Cardiac fibroblast (primary cell): ENCODE data around the gene USP35.

Experiments used
- DNase-seq, 2 donors: peaks; one replicate each; pipeline versions ENCODE4 v3.0.0 to v3.0.0-alpha.2; 2010; ENCODE audit warnings: low read depth in 2 of 2
- H3K4me3 ChIP-seq, 2 donors: replicated peaks in 1 of 2; 1 replicate in 1 of 2; 2 replicates in 1 of 2; pipeline ENCODE4 v1.5.1; 2011; ENCODE audit warnings: low read depth in 2 of 2, low read length in 2 of 2, mild to moderate bottlenecking in 2 of 2, moderate library complexity in 1 of 2
- TF ChIP-seq, protein P1 (sequence below): IDR thresholded peaks from one replicate; pipeline ENCODE4 v1.5.1; 2011; ENCODE audit warnings: low read depth, mild to moderate bottlenecking, low read length, inconsistent platforms

USP35 gene

DNA sequence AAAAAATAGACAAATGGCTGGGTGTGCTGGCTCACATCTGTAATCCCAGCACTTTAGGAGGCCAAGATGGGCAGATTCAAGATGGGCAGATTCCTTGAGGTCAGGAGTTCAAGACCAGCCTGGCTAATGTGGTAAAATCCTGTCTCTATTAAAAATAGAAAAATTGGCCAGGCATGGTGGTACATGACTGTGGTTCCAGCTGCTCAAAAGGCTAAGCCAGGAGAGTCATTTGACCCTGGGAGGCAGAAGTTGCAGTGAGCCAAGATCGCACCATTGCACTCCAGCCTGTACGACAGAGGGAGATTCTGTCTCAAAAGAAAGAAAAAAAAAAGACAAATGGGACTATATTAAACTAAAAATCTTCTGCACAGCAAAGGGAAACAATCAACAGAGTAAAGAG lies 55.4 kb downstream of the USP35 start:
- DNase-seq: peak in 1 of 2 donors; percentile 46
- H3K4me3 ChIP-seq: no peak overlapping the region
- TF ChIP-seq, protein P1, sequence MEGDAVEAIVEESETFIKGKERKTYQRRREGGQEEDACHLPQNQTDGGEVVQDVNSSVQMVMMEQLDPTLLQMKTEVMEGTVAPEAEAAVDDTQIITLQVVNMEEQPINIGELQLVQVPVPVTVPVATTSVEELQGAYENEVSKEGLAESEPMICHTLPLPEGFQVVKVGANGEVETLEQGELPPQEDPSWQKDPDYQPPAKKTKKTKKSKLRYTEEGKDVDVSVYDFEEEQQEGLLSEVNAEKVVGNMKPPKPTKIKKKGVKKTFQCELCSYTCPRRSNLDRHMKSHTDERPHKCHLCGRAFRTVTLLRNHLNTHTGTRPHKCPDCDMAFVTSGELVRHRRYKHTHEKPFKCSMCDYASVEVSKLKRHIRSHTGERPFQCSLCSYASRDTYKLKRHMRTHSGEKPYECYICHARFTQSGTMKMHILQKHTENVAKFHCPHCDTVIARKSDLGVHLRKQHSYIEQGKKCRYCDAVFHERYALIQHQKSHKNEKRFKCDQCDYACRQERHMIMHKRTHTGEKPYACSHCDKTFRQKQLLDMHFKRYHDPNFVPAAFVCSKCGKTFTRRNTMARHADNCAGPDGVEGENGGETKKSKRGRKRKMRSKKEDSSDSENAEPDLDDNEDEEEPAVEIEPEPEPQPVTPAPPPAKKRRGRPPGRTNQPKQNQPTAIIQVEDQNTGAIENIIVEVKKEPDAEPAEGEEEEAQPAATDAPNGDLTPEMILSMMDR: no peak

DNA sequence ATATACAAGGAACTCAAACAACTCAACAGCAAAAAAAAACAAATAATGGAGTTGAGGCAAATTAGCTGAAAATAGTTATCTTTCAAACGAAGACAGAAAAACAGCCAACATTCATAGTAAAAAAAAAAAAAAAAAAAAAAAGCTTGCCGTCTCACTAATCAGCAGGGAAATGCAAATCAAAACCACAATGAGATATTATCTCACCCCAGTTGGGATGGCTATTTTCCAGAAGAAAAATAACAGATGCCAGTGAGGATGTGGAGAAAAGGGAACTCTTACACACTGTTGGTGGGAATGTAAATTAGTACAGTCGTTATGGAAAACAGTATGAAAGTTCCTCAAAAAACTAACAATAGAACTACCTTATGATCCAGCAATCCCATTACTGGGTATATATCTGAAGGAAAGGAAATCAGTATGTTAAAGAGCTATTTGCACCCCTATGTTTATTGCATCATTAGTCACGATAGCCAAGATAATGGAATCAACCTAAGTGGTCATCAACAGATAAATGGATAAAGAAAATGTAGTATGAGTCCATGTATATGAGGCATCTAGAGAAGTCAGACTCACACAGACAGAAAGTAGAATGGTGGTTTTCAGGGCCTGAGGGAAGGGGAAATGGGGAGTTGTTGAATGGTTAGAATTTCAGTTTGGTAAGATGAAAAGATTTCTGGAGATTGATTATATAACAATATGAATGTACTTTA lies 56.0 kb downstream of the USP35 start:
- peak in 1 of 2 donors; percentile 67 for DNase-seq
- no peak overlapping the region for H3K4me3 ChIP-seq
- TF ChIP-seq, protein P1: no peak

DNA sequence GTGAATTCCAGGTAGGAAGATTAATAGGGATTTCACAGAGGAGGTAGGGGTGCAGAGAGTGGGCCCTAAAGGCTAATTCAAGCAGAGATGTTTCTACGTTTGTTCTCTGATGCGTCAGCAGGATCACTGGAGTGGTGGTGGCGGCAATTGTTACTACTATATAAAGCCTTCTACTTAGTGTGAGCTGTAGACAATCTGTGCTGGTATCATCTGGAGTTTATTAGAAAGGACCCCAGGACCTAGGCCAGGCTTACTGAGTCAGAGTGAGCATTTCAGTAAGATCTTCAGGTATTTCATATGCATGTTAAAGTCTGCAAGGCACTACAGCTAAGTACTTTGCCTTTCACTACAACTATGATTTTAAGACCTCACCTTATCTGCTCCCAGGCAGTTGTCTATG lies 59.5 kb downstream of the USP35 start:
- TF ChIP-seq, protein P1: no peak
- no peak for DNase-seq
- H3K4me3 ChIP-seq: no peak overlapping the region

DNA sequence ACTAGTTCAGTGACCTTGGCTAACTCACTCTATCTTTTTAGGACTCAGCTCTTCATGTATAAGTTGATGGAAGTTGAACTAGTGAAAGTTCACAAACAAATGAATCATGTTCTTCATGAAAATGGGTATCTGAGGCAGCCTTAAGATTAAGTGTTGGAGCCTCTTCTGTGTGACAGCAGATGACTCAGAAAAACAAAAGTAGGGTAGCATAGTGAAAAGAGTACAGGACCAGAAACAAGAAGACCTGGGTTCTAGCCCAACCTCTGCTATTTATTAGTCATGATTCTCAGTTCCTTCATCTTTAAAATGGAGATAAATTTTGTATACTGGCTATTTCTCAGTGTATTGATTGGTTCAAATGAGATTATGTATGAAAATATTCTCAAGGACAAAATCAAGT lies 60.2 kb downstream of the USP35 start:
- DNase-seq: no peak
- H3K4me3 ChIP-seq: no peak overlapping the region
- TF ChIP-seq, protein P1: no peak

DNA sequence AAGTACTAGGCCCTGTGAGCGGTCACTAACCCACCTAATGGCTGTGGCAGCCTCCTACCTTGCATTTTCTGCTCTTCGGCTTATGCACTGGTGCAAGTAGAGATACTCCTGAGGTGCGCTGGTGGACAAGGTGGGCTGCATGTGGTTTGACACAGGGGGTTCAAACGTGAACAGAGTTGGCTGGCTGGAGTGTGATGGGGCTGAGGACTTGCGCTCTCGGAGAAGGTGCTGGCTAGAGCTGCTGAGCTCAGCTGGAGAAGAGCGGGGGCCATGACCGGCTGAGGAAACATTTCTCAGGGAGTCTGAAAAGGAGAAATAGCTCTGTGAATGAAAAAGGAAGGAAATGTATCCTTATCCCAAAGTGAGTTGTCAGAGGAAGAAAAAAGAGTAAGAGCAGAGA lies 61.4 kb downstream of the USP35 start:
- no peak overlapping the region for H3K4me3 ChIP-seq
- TF ChIP-seq, protein P1: no peak
- DNase-seq: no peak

DNA sequence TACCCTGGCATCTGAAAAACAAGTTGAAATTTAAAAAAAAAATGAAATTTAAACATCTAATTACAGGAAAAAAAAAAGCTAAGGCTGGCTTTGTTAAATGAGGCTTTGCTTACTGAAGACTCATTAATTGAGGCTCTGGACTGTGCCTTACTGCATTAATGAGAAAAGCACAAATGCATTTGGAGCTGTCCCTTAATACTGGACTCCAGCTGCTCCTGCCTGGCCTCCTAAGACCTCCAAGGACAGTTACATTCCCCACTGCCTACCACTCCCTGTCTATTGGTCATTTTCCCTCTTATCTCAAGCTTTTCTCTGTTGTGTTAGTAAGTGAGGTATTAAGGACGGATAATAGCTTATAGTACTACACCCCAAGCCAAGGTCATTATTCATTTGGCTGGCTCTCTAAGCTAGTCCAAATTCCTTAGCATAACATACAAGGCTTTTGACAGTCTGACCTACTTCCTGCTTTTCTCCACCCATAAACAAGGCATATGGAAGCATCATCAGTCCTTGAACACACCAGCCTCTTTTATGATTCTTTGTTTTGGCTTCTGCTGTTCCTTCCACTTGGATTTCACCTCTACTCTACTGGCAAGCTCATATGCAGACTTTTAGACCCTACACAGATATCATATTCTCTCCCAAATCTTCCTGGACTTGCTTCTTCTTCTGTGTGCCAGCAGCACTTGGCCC lies 62.5 kb downstream of the USP35 start:
- TF ChIP-seq, protein P1: no peak
- H3K4me3 ChIP-seq: no peak overlapping the region
- peak; percentile 77 to 87 for DNase-seq
